GM12878 (cell line): ENCODE data around the gene LIMS2. TPM values are rescaled to one million over a fixed set of nuclear protein-coding genes. Genes with fewer than 3 reads are reported as not detected.

Experiments used
- ATF2 ChIP-seq: IDR thresholded peaks from 2 replicates; pipeline ENCODE4 v1.6.1; 2012; ENCODE audit warnings: low read length, inconsistent platforms
- BACH1 ChIP-seq: fragments of 450-650 bp; IDR thresholded peaks from 2 replicates; pipeline ENCODE4 v1.6.1; 2017; ENCODE audit warnings: mild to moderate bottlenecking, borderline replicate concordance
- BCLAF1 ChIP-seq: fragments of 450-650 bp; IDR thresholded peaks from 2 replicates; pipeline ENCODE4 v1.6.1; 2017; ENCODE audit warnings: antibody characterized with exemption, mild to moderate bottlenecking, moderate library complexity
- BHLHE40 ChIP-seq, 2 experiments: fragments of 450-650 bp in 1 of 2; IDR thresholded peaks; 2 replicates each; pipeline ENCODE4 v1.6.1; 2011 to 2017; ENCODE audit warnings: low read depth in 2 of 2, borderline replicate concordance in 1 of 2, improper control_type of control experiment in 1 of 2, low read length in 1 of 2, mild to moderate bottlenecking in 1 of 2
- CHD4 ChIP-seq: fragments of 200-600 bp; sonication (generic); IDR thresholded peaks from 2 replicates; pipeline ENCODE4 v1.6.1; 2016; ENCODE audit warnings: mild to moderate bottlenecking
- HDAC6 ChIP-seq: fragments of 200-600 bp; sonication (generic); IDR thresholded peaks from one replicate; pipeline ENCODE4 v1.8.0; 2017; ENCODE audit warnings: antibody characterized with exemption; ENCODE audit not compliant: unreplicated experiment
- KAT2A ChIP-seq: conservative IDR thresholded peaks from 2 replicates; pipeline ENCODE4 v1.6.1; 2011; ENCODE audit warnings: low read depth, low read length; ENCODE audit not compliant: control insufficient read depth
- MYB ChIP-seq: fragments of 150-350 bp; IDR thresholded peaks from 2 replicates; pipeline ENCODE4 v1.6.1; 2014; ENCODE audit warnings: mild to moderate bottlenecking, low read depth, low read length, borderline replicate concordance
- MYC ChIP-seq: IDR thresholded peaks from 2 replicates; pipeline ENCODE4 v1.6.1; 2011; ENCODE audit warnings: mild to moderate bottlenecking, low read length, moderate library complexity, inconsistent platforms; ENCODE audit not compliant: insufficient read depth, insufficient replicate concordance, insufficient read length, severe bottlenecking
- PAX5 ChIP-seq: IDR thresholded peaks from 2 replicates; pipeline ENCODE4 v1.6.1; 2011; ENCODE audit warnings: low read depth, low read length, borderline replicate concordance
- RCOR1 ChIP-seq: conservative IDR thresholded peaks from 2 replicates; pipeline ENCODE4 v1.6.1; 2012; ENCODE audit warnings: low read depth, low read length, improper control_type of control experiment
- RELB ChIP-seq: fragments of 450-650 bp; IDR thresholded peaks from 2 replicates; pipeline ENCODE4 v1.6.1; 2017; ENCODE audit warnings: low read depth, mild to moderate bottlenecking, moderate library complexity
- SRF ChIP-seq, 2 experiments: IDR thresholded peaks; 2 replicates each; pipeline ENCODE4 v1.6.1; 2011; ENCODE audit warnings: low read depth in 2 of 2, low read length in 2 of 2, mild to moderate bottlenecking in 1 of 2, moderate library complexity in 1 of 2
- TAF1 ChIP-seq: IDR thresholded peaks from 2 replicates; pipeline ENCODE4 v1.6.1; 2011; ENCODE audit warnings: mild to moderate bottlenecking, low read depth, low read length, borderline replicate concordance
- USF2 ChIP-seq: IDR thresholded peaks from 2 replicates; pipeline ENCODE4 v1.6.1; 2011; ENCODE audit warnings: low read depth, low read length, improper control_type of control experiment, borderline replicate concordance
- polyA plus RNA-seq, 11 experiments: library from polyadenylated mRNA; depleted of rRNA in 4 of 11; unstranded in 6 of 11; stranded (reverse) in 5 of 11; fragments of >200 nt; fragmentation: Nextera tagmentation in 4 of 11; fragmentation: Illumina TruSeq in 1 of 11; extraction: Ambion mirVana in 4 of 11; extraction: Trizol in 1 of 11; gene quantifications; 1 replicate in 1 of 11; 2 replicates in 10 of 11; pipeline versions ENCODE4 v1.2.1 to v1.2.3, GENCODE V29; 2011 to 2016; ENCODE audit warnings: inconsistent platforms in 2 of 11, missing spikeins in 2 of 11, low read depth in 1 of 11
- total RNA-seq, 4 experiments: library from RNA; depleted of rRNA in 3 of 4; stranded (reverse); fragments of >200 nt in 3 of 4; fragmentation: Illumina TruSeq in 1 of 4; extraction: Trizol in 1 of 4; gene quantifications; 2 replicates each; pipeline versions ENCODE4 v1.2.1 to v1.2.3, GENCODE V29; 2013 to 2021

Gene LIMS2
- total and polyA plus RNA-seq, 10 of the 15 experiments (the other 5 are each of a cell fraction or from before 2014, with no cell fraction given), result 0.06 to 0.81 (median 0.16) TPM; not detected in 2

GRCh38 chr2:127645395-127646291, 29.7 kb downstream of the LIMS2 start, which contains the start of gene GPR17 (continued):
- no peak for TF ChIP-seq MYC
- TF ChIP-seq SRF (IDR thresholded peaks at IDR 0.05; ENCODE audit: low read depth in 2 of 2, low read length in 2 of 2), result no peak
- TF ChIP-seq TAF1, result no peak
- TF ChIP-seq CHD4, result no peak
- TF ChIP-seq BHLHE40 (IDR thresholded peaks at IDR 0.05; ENCODE audit: borderline replicate concordance in 1 of 2, low read depth in 2 of 2, low read length in 1 of 2), result no peak
- no peak for TF ChIP-seq MYB
- TF ChIP-seq RCOR1, result no peak
- TF ChIP-seq BCLAF1, result no peak
- TF ChIP-seq KAT2A, result no peak
- TF ChIP-seq BACH1, result no peak
- no peak for TF ChIP-seq HDAC6
- no peak for TF ChIP-seq PAX5
- TF ChIP-seq ATF2, result no peak
- no peak for TF ChIP-seq RELB
- TF ChIP-seq USF2, result no peak
